Measurements from ENCODE around the gene PPP2R2D.

- no peak for TF ChIP-seq CTCF (IDR thresholded peaks at IDR 0.05)
- no peak for TF ChIP-seq EP300 (IDR thresholded peaks at IDR 0.05)
- TF ChIP-seq POLR2A (IDR thresholded peaks at IDR 0.05): no peak
Observed at GRCh38 chr10:131906269-131906639, 5.4 kb downstream of the PPP2R2D start.

All from stomach (tissue), 4 donors.